Gastrocnemius medialis (tissue), 4 donors: Measurements from ENCODE around the gene SORL1.

ENCODE experiments used
- POLR2A ChIP-seq, 2 donors: fragments of 450-650 bp; IDR thresholded peaks; one replicate each; pipeline ENCODE4 v1.6.1; 2017; ENCODE audit warnings: antibody characterized with exemption in 2 of 2, mild to moderate bottlenecking in 2 of 2, moderate library complexity in 2 of 2
- TF ChIP-seq, protein P1 (sequence below), 5 experiments: fragments of 450-650 bp in 3 of 5; fragments of 200-600 bp in 2 of 5; sonication (generic) in 2 of 5; IDR thresholded peaks in 4 of 5; conservative IDR thresholded peaks in 1 of 5; 1 replicate in 4 of 5; 2 replicates in 1 of 5; pipeline ENCODE4 v1.5.1; 2016 to 2019; ENCODE audit warnings: antibody characterized with exemption in 5 of 5, mild to moderate bottlenecking in 3 of 5, moderate library complexity in 3 of 5

DNA sequence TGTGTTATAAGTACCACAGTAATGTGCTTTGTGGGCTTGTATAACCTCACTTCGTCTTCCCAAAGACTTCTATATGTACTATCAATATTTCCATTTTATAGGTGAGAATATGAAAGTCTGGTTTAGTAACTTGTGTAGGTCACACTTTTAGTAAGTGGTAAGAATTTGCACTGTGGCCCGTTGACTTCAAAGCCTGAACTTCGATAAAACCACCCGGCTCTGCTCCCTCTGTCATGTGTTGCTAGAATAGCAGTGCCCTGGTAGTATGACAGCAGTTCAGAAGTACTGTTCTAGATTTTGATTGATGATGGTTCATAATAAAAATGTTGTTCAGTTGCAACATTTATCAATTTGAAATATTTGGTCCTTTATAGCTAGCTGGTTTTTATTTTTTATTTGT is 110.9 kb downstream of the SORL1 start:
- no peak for TF ChIP-seq POLR2A (IDR thresholded peaks at IDR 0.05)
- TF ChIP-seq, protein P1, sequence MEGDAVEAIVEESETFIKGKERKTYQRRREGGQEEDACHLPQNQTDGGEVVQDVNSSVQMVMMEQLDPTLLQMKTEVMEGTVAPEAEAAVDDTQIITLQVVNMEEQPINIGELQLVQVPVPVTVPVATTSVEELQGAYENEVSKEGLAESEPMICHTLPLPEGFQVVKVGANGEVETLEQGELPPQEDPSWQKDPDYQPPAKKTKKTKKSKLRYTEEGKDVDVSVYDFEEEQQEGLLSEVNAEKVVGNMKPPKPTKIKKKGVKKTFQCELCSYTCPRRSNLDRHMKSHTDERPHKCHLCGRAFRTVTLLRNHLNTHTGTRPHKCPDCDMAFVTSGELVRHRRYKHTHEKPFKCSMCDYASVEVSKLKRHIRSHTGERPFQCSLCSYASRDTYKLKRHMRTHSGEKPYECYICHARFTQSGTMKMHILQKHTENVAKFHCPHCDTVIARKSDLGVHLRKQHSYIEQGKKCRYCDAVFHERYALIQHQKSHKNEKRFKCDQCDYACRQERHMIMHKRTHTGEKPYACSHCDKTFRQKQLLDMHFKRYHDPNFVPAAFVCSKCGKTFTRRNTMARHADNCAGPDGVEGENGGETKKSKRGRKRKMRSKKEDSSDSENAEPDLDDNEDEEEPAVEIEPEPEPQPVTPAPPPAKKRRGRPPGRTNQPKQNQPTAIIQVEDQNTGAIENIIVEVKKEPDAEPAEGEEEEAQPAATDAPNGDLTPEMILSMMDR (IDR thresholded peaks at IDR 0.05 in 4 of 5, conservative IDR thresholded peaks at IDR 0.05 in 1 of 5) = no peak
